Astrocyte (in vitro differentiated cells and primary cell): ENCODE data around the gene FMN2. TPM values are rescaled to one million over a fixed set of nuclear protein-coding genes. Genes with fewer than 3 reads are reported as not detected.
A peak's percentile ranks its signal among the peaks of the same experiment; 100 is the strongest.

Source experiments
- DNase-seq: peaks from one replicate; pipeline ENCODE4 v3.0.0-alpha.2; 2010; ENCODE audit warnings: low read depth
- FAIRE-seq: peaks from 2 replicates; lab custom pipeline; 2011; peaks lifted over from hg19 to GRCh38; lab: Jason Lieb, UNC
- H2AFZ ChIP-seq: 2 replicates; pipeline ENCODE4 v1.6.0; 2012; ENCODE audit warnings: low read depth, low read length, inconsistent platforms
- H3K27ac ChIP-seq: 2 replicates; pipeline ENCODE4 v1.5.1; 2011; ENCODE audit warnings: low read depth, low read length, inconsistent platforms
- H3K27me3 ChIP-seq: 2 replicates; pipeline ENCODE4 v1.6.0; 2011; ENCODE audit warnings: low read length, inconsistent platforms; ENCODE audit not compliant: insufficient read depth
- H3K36me3 ChIP-seq: 2 replicates; pipeline ENCODE4 v1.5.1; 2011; ENCODE audit warnings: low read length, inconsistent platforms; ENCODE audit not compliant: insufficient read depth
- H3K4me1 ChIP-seq: 2 replicates; pipeline ENCODE4 v1.5.1; 2011; ENCODE audit warnings: low read length, inconsistent platforms; ENCODE audit not compliant: insufficient read depth
- H3K4me2 ChIP-seq: 2 replicates; pipeline ENCODE4 v1.6.0; 2012; ENCODE audit warnings: low read length, inconsistent platforms
- H3K4me3 ChIP-seq: 2 replicates; pipeline ENCODE4 v1.5.1; 2011; ENCODE audit warnings: low read depth, mild to moderate bottlenecking, low read length, inconsistent platforms; ENCODE audit not compliant: insufficient read depth
- H3K79me2 ChIP-seq: 2 replicates; pipeline ENCODE4 v1.6.0; 2012; ENCODE audit warnings: mild to moderate bottlenecking, low read length, inconsistent platforms; ENCODE audit not compliant: insufficient read depth
- H3K9ac ChIP-seq: 2 replicates; pipeline ENCODE4 v1.6.0; 2012; ENCODE audit warnings: mild to moderate bottlenecking, low read length, inconsistent platforms
- H3K9me3 ChIP-seq: 2 replicates; pipeline ENCODE4 v1.5.1; 2012; ENCODE audit warnings: low read depth, mild to moderate bottlenecking, low read length, inconsistent platforms; ENCODE audit not compliant: insufficient read depth
- H4K20me1 ChIP-seq: 2 replicates; pipeline ENCODE4 v1.6.0; 2012; ENCODE audit warnings: low read length, inconsistent platforms; ENCODE audit not compliant: insufficient read depth
- H3K27ac Mint-ChIP-seq: one replicate; pipeline ENCODE4 v1.8.0; 2021; ENCODE audit warnings: mild to moderate bottlenecking, mixed read lengths; ENCODE audit not compliant: unreplicated experiment
- H3K27me3 Mint-ChIP-seq: one replicate; pipeline ENCODE4 v1.8.0; 2021; ENCODE audit warnings: low read depth, mixed read lengths; ENCODE audit not compliant: unreplicated experiment
- H3K36me3 Mint-ChIP-seq: one replicate; pipeline ENCODE4 v1.8.0; 2021; ENCODE audit warnings: low read depth, mixed read lengths; ENCODE audit not compliant: unreplicated experiment
- H3K4me1 Mint-ChIP-seq: one replicate; pipeline ENCODE4 v1.8.0; 2021; ENCODE audit warnings: low read depth, mixed read lengths; ENCODE audit not compliant: unreplicated experiment
- H3K4me3 Mint-ChIP-seq: one replicate; pipeline ENCODE4 v1.8.0; 2021; ENCODE audit warnings: mild to moderate bottlenecking, moderate library complexity, mixed read lengths; ENCODE audit not compliant: unreplicated experiment
- H3K9me3 Mint-ChIP-seq: one replicate; pipeline ENCODE4 v1.8.0; 2021; ENCODE audit warnings: mild to moderate bottlenecking, mixed read lengths; ENCODE audit not compliant: unreplicated experiment
- EZH2 ChIP-seq: IDR thresholded peaks from 2 replicates; pipeline ENCODE4 v1.6.1; 2012; ENCODE audit warnings: mild to moderate bottlenecking, low read length, inconsistent platforms; ENCODE audit not compliant: insufficient read depth
- total RNA-seq: library from RNA; stranded (reverse); gene quantifications from 2 replicates; pipeline ENCODE4 v1.2.1, GENCODE V29; 2021
- TF ChIP-seq, protein P1 (sequence below): IDR thresholded peaks from 2 replicates; pipeline ENCODE4 v1.5.1; 2011; ENCODE audit warnings: low read depth, mild to moderate bottlenecking, inconsistent platforms, low read length, moderate library complexity; ENCODE audit not compliant: insufficient read depth

Gene FMN2
- total RNA-seq, 1 donor from 2014 or later = 2.4 TPM

DNA sequence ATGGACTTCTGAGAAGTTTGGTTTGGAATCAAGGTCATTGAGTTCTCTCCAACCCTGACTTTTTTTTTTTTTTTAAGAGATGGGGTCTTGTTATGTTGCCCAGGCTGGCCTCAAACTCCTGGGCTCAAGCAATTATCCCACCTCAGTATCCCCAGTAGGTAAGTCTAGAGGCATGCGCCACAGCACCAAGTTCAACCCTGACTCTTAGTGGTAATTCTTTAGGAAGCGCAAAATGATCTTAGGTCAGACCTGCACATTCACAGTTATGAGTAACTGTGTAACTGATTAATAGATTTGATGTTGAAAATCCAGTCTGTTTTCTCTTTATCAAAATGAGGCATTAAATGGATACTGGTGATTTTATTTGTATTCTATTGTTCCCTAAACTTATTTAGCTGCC is 424.4 kb downstream of the FMN2 start:
- Histone ChIP-seq H3K9me3 (no peaks in the 10 kb centered on the region), H3K4me2 (peak overlapping the region; percentile 71), H3K79me2 (no peaks in the 10 kb centered on the region), H3K27ac (no peak overlapping the region), H3K4me1 (peaks cover 15% of the 10 kb centered on the region), H3K36me3 (no peaks in the 10 kb centered on the region), H3K27me3 (no peaks in the 10 kb centered on the region), H2AFZ (no peak overlapping the region), H4K20me1 (no peaks in the 10 kb centered on the region), H3K9ac (no peak overlapping the region), H3K4me3 (no peak overlapping the region)
- no peak for TF ChIP-seq EZH2
- TF ChIP-seq, protein P1, sequence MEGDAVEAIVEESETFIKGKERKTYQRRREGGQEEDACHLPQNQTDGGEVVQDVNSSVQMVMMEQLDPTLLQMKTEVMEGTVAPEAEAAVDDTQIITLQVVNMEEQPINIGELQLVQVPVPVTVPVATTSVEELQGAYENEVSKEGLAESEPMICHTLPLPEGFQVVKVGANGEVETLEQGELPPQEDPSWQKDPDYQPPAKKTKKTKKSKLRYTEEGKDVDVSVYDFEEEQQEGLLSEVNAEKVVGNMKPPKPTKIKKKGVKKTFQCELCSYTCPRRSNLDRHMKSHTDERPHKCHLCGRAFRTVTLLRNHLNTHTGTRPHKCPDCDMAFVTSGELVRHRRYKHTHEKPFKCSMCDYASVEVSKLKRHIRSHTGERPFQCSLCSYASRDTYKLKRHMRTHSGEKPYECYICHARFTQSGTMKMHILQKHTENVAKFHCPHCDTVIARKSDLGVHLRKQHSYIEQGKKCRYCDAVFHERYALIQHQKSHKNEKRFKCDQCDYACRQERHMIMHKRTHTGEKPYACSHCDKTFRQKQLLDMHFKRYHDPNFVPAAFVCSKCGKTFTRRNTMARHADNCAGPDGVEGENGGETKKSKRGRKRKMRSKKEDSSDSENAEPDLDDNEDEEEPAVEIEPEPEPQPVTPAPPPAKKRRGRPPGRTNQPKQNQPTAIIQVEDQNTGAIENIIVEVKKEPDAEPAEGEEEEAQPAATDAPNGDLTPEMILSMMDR = no peak
- Mint-ChIP-seq H3K9me3 (no peaks in the 10 kb centered on the region), H3K4me1 (peaks cover 16% of the 10 kb centered on the region), H3K27ac (peak overlapping the region; percentile 38), H3K36me3 (no peaks in the 10 kb centered on the region), H3K27me3 (no peaks in the 10 kb centered on the region), H3K4me3 (no peak overlapping the region)
- FAIRE-seq (no peak), DNase-seq (no peak)

GRCh38 chr1:240517891-240518290 is 426.2 kb downstream of the FMN2 start:
- Histone ChIP-seq H2AFZ (no peak overlapping the region), H3K4me3 (no peak overlapping the region), H3K36me3 (no peaks in the 10 kb centered on the region), H3K4me2 (no peak overlapping the region), H3K79me2 (no peaks in the 10 kb centered on the region), H3K9me3 (no peaks in the 10 kb centered on the region), H3K4me1 (peaks cover 15% of the 10 kb centered on the region), H4K20me1 (no peaks in the 10 kb centered on the region), H3K27me3 (no peaks in the 10 kb centered on the region), H3K27ac (no peak overlapping the region), H3K9ac (no peak overlapping the region)
- FAIRE-seq (no peak), DNase-seq (no peak)
- no peaks in the 10 kb centered on the region for H3K36me3 Mint-ChIP-seq
- H3K4me3 Mint-ChIP-seq = no peak overlapping the region
- no peaks in the 10 kb centered on the region for H3K27me3 Mint-ChIP-seq
- H3K4me1 Mint-ChIP-seq = peaks cover 16% of the 10 kb centered on the region
- TF ChIP-seq, protein P1 = no peak
- no peak for TF ChIP-seq EZH2
- H3K9me3 Mint-ChIP-seq = no peaks in the 10 kb centered on the region
- no peak overlapping the region for H3K27ac Mint-ChIP-seq

DNA sequence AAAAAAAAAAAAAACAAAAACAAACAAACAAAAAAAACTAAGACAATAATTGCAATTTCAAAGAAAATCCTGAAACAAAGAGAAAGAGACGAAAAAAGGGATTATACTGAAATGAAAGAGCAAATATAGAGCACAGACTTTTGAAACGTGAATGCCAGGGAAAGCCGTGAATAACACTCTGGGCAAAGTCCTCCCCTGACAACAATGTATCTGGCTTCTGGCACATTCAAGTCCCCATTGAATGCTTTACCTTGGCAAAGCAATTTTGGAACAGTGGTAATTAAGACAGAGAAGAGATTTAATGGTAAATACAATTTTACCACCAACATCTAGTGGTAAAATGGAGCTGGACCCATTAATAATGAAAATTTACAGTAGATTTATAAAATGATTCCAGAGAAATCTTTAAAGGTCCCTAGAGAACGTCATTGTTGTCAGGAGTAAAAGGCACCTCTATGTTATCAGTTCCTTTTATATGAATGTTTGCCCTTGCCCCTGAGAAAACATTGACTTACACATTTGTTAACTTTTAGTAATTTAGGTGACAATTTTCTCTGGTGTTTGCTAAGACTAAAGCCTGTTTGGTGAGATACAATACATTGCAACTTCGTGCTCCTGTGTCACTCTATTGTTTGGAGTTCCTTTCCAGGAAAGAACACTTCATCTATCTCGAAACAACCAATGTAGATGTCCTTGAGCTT is 430.6 kb downstream of the FMN2 start:
- Histone ChIP-seq H4K20me1 (no peaks in the 10 kb centered on the region), H2AFZ (no peak overlapping the region), H3K79me2 (no peaks in the 10 kb centered on the region), H3K27me3 (no peaks in the 10 kb centered on the region), H3K36me3 (no peaks in the 10 kb centered on the region), H3K27ac (no peak overlapping the region), H3K9ac (no peak overlapping the region), H3K4me2 (no peak overlapping the region), H3K4me1 (no peaks in the 10 kb centered on the region), H3K4me3 (no peak overlapping the region), H3K9me3 (no peaks in the 10 kb centered on the region)
- FAIRE-seq = no peak
- TF ChIP-seq, protein P1 = no peak
- TF ChIP-seq EZH2 = no peak
- Mint-ChIP-seq H3K4me1 (no peaks in the 10 kb centered on the region), H3K27me3 (no peaks in the 10 kb centered on the region), H3K36me3 (no peaks in the 10 kb centered on the region), H3K4me3 (no peak overlapping the region), H3K9me3 (no peaks in the 10 kb centered on the region), H3K27ac (no peak overlapping the region)
- DNase-seq = no peak
